NCI-H2227 treated with DMSO at 0.1 percent for 48 hours (cell line): Measurements from ENCODE around the gene TDP2.
A peak's percentile ranks its signal among the peaks of the same experiment; 100 is the strongest.

Experiments used
- DNase-seq: peaks from one replicate; lab custom pipeline; 2025; lab: John Stamatoyannopoulos, UW

Gene TDP2, protein sequence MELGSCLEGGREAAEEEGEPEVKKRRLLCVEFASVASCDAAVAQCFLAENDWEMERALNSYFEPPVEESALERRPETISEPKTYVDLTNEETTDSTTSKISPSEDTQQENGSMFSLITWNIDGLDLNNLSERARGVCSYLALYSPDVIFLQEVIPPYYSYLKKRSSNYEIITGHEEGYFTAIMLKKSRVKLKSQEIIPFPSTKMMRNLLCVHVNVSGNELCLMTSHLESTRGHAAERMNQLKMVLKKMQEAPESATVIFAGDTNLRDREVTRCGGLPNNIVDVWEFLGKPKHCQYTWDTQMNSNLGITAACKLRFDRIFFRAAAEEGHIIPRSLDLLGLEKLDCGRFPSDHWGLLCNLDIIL

DNA sequence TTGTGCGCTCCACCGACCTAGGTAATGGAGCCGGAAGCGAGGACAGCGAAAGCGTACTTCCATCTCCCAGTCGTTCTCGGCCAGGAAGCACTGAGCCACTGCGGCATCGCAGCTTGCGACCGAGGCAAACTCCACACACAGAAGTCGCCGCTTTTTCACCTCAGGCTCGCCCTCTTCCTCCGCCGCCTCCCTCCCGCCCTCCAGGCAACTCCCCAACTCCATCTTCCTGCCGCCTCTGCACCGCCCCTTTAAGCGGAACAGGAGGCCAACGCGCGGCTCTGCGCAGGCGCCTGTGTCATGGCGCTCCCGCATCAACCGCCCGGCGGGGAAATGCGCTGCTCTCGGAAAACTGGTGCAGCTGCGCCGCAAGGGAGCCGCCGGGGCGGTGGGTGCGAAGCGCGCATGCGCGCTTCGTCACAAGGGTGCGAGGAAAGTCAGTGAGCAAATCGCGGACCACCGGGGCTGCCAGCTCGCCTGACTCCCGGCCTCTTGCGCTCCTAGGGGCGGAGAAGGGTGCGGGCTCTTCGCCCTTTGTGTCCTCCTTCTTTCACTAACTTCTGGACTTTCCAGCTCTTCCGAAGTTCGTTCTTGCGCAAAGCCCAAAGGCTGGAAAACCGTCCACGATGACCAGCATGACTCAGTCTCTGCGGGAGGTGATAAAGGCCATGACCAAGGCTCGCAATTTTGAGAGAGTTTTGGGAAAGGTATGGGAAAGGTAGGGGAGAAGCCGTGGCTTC, at the start of gene TDP2, which contains the start of gene ACOT13:
TSS of gene TDP2 (minus strand) at position 259 of the 737 bp plus-strand sequence. CDS start at position 222, 37 bp downstream.
TSS of gene ACOT13 (plus strand) at position 437 of the 737 bp plus-strand sequence. CDS start at position 624, 187 bp downstream.
- peak; percentile 95 for DNase-seq

DNA sequence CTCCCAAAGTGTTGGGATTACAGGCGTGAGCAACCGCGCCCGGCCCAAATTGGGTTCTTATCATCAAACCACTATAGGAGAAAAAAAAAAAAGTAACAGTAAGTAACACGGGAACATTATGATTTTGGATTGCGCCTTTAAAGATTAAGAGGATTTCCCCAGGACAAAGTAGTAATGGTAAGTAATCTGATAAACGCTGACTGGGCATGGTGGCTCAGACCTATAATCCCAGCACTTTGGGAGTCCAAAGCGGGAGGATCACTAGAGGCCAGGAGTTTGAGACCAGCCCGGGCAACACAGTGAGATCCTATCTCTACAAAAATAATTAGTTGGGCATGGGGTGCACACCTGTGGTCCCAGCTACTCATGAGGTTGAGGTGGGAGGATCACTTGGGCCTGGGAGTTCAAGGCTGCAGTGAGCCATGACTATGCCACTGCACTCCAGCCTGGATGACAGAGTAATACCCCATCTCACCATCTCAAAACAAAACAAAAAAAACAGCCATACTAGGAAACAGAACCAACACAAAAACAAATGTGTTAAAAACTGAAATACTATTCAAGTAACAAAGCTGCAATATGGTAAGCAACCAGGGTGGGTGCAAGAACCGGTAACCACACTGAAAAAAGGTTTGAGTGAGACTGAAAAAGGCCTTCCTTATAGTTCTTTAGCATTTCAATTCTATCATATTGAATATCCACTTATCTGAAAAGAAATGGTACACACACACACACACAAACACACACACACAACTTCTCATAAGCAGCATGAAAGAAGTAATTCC, 44.0 kb upstream of the TDP2 start:
- DNase-seq = no peak

DNA sequence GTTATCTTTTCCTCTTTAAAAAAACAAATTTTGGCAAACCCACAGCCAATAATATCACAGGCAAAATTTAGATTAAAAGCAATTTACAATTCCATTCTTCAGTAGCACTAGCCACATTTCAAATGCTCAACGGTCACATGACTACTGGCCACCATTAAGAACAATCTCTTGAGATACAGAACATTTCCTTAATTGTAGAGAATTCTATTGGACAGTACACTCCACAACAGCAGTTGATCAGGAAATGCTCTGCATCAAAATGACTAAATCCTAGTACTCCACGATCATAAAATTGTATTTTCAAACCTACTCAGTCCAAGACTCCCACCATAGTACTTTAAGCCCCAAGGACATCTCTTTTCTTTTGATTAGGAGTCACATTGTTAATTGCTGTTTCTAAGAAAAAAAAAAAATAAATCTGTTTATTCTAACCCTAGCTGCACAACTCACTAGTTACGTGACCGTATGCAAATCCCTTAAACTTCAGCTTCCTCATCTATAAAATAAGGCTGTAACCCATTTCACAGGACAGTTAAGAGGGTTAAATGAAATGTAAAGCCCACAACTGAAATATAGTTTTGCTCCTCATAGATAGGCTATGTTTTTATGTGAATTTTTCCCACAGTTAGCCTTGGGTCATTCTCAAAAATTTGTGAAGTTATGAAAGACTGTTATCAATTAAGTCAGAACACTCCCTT, 42.5 kb upstream of the TDP2 start:
- DNase-seq = no peak

DNA sequence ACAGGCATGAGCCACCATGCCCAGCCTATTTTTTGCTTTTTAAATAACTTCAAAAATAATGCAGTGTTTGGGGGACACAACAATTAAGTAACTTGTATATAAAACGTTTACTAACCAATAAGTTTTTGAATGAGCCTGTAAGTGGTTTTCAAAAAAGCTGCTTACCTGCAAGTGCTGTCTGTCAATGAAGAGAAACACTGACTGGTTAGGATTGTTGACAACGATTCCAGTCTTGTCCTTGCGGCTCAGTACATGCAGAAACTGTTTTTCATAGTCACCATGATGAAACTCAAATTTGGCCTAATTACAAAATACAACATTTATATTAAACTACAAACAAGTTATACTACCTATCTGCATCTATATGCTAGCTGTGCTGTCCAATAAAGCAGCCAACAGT, 41.9 kb upstream of the TDP2 start:
- no peak for DNase-seq

DNA sequence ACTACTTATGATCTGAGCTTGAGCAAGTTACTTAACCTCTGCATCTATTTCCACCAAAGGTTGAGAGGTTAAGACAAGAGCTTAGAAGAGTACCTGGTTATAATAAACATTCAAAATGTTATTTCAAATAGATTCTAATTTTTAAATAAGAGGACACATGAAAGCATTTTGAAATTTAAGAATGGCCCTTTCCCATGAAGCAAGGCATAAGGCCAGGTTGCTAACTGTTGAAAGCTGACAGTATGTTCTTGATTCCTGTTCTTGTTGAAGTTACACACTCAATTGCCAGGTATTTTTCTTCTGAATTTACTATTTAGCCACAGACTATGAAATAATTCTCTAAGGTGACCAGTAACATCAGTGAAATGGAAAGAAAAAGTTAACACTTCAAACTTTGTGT, 37.8 kb upstream of the TDP2 start:
- DNase-seq = no peak

DNA sequence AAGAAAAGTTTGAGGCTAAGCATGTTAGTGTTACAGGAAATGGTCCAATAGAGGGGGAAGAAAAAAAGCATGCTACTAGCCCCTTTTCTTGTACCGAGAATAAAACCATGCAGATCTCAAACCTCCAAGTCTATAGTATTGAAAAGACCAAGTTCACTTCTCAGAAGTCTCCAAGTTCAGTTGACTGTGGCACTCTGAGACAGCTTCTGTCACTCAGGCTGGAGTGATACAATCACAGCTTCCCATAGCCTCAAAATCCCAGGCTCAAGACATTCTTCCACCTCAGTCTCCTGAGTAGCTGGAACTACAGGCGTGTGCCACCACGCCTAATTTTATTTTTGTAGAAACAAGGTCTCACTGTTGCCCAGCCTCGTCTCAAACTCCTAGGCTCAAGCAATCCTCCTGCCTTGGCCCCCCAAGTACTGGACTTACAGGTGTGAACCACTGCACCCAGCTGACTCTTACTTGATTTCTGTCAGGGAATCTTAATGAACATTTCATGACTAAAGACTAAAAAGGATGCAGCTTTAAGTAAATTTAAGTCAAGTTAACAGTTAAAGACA, 36.1 kb upstream of the TDP2 start:
- no peak for DNase-seq

DNA sequence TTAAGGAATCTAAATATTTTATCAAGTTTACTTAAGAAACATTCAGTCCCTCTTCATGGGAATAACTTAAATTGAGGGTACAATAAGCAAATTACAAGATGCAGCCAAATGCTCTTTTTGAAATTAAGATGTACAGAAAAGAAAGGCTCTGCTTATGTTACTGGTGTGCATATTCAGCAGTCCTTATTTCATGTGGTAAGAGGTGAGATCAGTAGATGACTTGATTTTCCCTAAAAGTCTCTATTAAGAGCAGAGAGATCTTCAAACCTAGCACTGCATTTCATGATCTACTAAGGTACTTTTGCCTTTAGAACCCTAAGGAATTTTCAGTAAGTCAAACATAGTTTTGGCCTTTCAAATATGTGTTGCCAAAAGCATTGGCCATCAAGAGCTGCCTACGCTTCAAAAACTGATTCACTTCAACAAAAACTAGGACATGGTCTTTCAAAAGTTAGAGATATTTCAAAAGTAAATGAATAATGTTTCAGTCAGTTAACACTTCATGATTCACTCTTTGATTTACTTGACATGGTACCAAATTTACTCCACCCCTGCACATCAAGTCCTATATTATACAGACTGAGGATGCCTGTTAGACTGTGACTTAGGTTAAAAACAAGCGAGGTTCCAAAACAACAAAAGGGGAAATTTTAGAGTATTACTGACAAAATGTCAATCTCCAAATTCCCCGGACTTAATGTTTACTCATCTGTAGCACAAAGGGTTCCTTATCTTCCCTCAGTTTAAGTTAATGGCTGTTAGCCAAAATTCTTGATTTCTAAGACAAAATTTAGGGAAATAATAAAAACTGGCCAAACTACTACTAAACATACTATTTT, 33.0 kb upstream of the TDP2 start:
- DNase-seq = no peak

DNA sequence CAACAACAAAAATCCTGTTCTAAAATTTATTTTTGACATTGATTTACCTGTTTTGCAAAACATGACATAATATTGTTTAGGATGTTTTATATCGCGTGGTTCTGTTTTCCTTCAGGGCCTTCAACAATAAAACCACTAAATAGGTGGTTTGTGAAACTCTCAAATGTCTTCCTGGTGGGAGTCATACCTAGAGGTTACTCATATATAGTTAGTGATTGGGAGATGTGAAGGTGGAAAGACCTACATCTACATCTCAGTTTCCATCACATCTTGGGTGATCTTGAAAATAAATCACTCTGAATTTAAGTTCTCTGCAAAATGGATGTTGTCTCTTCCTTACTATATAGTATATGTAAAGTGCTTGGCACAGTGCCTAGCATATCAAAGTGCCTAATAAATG, 29.4 kb upstream of the TDP2 start:
- no peak for DNase-seq

DNA sequence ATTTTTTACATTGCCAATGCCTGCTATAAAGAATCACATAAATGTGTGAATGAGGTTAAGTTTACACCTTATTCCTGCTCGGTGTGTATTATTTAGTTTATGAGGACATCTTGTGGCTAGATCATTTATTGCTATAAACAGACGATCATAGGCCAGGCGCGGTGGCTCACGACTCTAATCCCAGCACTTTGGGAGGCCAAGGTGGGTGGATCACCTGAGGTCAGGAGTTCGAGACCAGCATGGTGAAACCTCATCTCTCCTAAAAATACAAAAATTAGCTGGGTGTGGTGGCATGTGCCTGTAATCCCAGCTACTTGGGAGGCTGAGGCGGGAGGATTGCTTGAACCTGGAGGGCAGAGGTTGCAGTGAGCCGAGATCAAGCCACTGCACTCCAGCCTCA, 28.9 kb upstream of the TDP2 start:
- DNase-seq = peak; percentile 36

DNA sequence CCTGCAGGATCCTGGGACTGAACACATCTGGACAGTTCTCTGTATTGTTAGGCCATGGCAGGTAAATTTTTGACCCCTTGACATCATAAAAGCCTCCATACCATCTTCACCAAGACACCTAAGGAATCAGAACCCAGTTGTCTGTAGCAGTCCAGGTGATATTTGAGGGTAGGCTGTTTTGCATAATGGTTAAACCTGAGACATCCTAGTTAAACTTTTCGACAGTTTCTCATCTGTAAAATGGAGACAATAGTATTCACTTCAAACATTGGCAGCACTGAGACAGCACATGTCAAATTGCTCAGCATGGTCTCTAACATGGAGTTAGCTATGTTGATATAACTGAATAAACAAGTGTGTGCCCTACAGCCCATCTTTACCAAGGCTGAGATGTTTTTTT, 27.5 kb upstream of the TDP2 start:
- no peak for DNase-seq

DNA sequence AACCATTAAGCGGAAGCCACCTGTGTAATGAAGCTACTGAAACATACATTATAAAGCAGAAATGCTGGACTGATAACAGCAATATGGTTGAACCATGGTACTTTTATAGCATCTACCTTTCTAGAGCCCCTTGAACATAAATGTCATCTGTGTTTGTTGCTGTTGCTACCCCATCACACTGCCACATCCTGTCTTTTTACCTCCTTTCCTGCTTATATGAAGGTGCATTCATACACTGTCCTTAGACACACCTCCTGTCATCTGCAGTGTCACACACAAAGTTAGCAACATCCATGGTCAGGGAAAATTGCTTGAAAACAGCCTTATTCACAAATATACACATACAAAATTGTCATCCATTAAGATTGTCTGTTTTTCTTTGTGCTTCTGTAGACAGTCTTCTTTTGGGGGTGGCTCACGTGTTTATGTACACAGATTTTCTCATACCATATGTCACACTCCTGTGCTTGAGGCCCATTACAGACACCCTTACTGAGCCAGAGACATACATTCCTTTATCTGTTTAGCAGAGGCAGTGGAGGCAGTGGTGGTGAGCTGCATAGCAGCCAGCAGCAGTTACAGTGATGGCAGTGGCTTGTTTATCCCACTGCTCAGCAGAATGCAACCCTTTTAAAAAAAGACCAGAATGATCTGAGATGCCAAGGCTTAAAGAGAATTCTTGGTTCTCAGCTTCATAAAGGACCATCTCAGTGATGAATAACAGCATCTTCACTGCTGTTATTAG, 26.3 kb upstream of the TDP2 start:
- no peak for DNase-seq

DNA sequence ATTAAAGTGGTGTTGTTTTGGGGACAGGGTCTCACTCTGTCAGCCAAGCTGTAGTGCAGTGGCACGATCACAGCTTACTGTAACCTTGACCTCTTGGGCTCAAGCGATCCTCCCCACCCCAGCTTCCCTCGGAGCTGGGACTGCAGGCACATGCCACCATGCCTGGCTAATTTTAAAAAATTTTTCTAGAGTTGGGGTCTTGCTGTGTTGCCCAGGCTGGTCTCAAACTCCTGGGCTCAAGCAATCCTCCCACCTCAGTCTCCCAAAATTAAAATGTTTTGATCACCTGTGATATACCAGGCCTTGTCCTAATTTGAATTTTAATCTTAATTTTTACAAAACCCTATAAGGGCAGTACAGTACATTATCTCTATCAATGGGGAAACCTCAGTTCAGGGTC, 25.7 kb upstream of the TDP2 start:
- no peak for DNase-seq

DNA sequence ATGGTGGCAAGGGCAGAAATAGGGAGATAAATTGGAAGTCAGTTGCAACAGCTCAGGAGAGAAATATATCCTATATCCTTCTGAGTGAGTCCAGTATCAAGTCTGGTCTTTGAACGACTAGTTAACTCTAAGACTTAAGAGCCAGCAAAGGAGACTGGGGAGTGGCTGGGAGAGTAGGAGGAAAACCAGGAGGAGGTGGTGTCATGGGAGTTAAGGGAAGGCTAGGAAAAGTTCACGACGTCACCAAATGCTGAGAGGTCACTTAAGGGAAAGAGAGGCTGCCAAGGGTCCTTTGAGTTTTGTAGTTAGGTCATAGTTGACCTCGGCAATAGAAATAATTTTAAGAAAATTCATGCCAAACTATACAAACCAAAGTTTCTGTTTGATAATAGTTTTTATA, 25.3 kb upstream of the TDP2 start:
- no peak for DNase-seq

DNA sequence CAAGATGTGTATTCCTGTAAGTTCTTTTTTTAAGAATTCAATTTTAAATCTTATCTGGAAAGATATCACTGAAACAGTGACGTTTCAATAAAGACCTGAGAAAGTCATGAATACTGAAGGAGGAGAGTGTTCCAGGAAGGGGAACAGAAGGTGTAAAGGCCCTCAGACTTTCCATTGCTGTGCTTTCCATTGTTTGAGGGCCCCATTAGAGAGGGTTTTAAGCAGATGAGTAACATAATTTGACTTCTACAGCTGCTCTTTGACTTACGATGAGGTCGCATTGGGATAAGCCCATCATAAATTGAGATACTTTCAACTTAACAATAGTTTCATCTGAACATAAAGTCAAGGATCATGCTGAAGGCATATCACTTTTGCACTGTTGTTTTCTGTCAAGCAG, 24.9 kb upstream of the TDP2 start:
- no peak for DNase-seq

DNA sequence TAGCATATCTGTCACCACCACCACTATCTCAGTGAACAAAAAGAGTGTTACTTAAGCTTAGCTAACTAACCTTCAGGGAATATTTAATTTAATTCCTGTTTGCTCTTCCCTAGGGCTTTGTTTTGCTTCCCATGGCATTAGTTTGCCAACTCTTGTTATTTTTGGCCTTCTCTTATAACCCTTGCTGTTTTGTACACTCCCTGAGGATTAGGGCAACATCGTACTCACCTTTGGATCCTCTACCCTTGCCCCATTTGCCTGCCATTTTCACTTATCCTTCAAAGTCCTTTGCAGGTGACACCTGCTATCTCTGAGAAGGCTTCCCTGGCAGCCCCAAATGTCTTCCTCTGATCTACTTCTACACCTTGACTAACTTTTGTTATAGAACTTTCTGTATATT, 23.9 kb upstream of the TDP2 start:
- DNase-seq = no peak

DNA sequence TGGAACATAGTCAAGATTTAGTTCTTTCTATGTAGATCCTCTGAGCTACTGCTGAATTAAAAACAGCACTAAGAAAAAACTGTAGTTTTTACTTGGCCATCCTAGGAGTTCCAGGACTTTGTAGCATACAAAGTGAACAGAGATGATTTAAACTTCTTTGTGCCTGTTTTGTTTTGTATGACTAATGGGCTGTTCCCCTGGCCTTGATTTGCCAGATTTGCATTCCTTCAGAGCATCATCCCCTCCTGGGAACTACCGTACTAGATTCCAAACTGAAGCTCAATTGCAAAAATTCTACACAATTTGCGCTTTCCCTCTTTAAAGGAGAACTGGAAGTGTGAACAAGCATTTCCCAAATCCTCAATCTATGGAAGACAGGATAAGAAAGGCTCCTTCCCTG, 23.3 kb upstream of the TDP2 start:
- DNase-seq = no peak

DNA sequence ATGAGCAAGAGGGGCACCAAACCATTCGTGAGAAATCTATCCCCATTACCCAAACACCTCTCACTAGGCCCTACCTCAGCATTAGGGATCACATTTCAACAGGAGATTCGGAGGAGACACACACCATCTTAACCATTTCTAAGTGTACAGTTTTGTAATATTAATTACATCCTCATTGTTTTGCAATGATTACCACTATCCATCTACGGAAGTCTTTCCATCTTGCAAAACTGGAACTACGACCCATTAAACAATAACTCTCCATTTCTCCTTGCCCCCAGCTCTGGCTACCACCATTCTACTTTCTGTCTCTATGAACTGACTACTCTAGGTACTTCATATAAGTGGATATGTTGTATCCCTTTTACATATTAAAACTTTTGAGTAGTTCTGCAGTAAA, 20.2 kb upstream of the TDP2 start:
- DNase-seq = no peak

DNA sequence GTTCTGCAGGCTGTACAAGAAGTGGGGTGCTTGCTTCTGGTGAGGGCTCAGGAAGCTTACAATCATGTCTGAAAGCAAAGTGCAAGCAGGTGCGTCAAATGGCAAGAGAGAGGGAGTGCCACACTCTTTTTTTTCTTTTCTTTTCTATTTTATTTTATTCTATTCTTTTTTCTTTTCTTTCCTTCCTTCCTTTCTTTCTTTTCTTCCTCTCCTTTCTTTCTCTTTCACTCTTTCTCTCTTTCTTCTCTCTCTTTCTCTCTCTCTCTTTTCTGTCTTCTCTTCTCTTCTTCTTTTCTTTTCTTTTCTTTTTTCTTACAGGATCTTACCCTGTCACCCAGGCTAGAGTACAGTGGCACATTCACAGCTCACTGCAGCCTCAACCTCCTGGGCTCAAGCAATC, 19.7 kb upstream of the TDP2 start:
- DNase-seq = no peak

DNA sequence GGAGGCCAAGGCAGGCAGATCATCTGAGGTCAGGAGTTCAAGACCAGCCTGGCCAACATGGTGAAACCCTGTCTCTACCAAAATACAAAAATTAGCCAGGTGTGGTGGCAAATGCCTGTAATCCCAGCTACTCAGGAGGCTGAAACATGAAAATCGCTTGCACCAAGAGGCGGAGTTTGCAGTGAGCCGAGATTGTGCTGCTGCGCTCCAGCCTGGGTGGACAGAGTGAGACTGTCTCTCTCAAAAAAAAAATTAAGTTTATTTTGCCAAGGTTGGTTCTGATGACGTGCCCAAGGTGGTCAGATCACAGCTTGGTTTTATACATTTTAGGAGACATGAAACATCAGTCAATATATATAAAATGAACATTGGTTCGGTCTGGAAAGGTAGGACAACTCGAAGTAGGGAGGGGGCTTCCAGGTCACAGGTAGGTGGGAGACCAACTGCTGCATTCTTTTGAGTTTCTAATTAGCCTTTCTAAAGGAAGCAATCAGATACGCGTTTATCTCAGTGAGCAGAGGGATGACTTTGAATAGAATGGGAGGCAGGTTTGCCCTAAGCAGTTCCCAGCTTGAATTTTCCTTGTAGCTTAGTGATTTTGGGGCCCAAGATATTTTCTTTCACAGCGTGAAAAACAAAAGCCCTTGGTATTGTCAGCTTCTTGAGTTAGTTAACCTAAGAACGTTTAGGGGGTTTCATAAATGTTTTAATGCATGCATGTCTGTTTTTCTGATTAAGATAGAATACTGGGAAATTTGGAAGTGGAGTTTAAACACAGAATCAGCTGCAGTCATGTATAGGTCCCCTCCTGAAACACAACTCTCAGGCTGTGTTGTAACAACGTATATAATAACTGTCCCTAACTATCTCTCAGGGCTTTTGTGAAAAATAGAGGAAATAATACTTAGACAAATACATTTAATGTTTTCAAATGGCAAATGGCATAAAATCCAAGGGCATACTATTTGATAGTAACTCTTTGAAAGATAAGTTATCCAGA, 16.9 kb upstream of the TDP2 start:
- no peak for DNase-seq
